ENCODE data around the gene ING4.

Gene ING4

GRCh38 chr12:6605421-6606330 lies 57.2 kb downstream of the ING4 start:
- peak; percentile 57 for DNase-seq

DNA sequence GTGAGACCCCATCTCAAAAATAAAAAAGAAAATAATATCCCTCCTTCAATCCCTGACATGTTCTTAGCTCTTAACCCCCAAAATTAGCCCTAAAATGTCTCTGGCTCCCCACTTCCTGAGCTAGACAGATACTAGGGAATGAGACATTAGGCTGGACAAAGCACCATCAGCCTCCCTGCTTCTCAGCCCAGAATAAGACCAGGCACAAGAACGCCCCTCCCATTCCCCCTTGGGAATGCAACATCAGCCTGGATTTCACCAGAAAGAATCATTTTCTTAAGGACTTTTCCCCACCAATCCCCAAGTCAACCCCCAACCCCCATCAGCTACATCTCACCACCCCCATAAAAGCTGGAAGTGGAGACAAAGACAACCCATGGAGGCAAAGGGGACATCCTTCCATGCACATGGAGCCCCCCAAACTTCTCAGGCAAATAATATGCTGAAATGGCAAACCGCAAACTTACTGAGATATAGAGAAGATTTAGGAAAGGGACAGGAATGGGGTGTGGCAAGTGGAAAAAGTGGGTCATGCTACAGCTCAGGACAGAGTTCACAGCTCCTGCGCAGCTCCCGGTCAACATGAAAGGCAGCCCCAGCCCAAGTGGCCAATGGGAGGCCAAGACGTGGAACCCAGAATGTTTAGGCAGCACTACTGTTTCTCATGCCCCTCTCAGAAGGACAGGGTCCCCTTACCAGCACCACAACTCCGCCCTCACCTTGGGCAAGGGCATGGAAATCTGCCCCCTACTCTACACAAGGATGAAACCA lies 58.5 kb downstream of the ING4 start:
- no peak for DNase-seq

GRCh38 chr12:6603095-6603567 lies 59.8 kb downstream of the ING4 start:
- peak; percentile 49 for DNase-seq

DNA sequence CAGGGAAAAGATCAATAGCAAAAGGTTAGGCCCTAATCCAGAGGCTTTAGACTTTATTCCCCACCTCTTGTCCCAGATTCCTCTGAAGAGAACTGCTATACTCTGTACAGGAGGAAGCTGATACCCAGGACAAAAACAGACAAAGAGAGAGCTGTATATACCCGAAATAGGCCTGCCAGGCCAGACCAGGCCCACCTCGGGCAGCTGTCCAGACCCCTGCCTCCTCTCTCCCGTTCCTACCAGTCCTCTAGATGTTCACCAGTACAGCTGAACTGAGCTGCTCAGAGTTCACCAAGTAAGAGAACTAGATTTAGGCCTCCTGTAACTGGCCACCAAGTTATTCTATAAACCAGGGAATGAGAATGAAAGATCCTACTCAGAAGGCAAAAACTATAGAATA lies 60.4 kb downstream of the ING4 start:
- DNase-seq, result no peak

All from central memory CD4-positive, alpha-beta T cell (primary cell).